PFSK-1 (cell line): ENCODE data around the gene MLNR.

Experiments used
- POLR2AphosphoS5 ChIP-seq: IDR thresholded peaks from 2 replicates; pipeline ENCODE4 v1.6.1; 2012; ENCODE audit warnings: low read depth, mild to moderate bottlenecking, control low read depth, low read length, moderate library complexity
- TAF1 ChIP-seq: IDR thresholded peaks from 2 replicates; pipeline ENCODE4 v1.6.1; 2012; ENCODE audit warnings: low read length, control low read depth, borderline replicate concordance; ENCODE audit not compliant: insufficient read depth
- TF ChIP-seq, protein P1 (sequence below), 2 experiments: IDR thresholded peaks; 2 replicates each; pipeline versions ENCODE4 v1.6.1 to v1.8.0; 2011 to 2012; ENCODE audit warnings: low read depth in 2 of 2, low read length in 2 of 2, control low read depth in 1 of 2, inconsistent platforms in 1 of 2, mild to moderate bottlenecking in 1 of 2, moderate library complexity in 1 of 2; ENCODE audit not compliant: insufficient read depth in 1 of 2

DNA sequence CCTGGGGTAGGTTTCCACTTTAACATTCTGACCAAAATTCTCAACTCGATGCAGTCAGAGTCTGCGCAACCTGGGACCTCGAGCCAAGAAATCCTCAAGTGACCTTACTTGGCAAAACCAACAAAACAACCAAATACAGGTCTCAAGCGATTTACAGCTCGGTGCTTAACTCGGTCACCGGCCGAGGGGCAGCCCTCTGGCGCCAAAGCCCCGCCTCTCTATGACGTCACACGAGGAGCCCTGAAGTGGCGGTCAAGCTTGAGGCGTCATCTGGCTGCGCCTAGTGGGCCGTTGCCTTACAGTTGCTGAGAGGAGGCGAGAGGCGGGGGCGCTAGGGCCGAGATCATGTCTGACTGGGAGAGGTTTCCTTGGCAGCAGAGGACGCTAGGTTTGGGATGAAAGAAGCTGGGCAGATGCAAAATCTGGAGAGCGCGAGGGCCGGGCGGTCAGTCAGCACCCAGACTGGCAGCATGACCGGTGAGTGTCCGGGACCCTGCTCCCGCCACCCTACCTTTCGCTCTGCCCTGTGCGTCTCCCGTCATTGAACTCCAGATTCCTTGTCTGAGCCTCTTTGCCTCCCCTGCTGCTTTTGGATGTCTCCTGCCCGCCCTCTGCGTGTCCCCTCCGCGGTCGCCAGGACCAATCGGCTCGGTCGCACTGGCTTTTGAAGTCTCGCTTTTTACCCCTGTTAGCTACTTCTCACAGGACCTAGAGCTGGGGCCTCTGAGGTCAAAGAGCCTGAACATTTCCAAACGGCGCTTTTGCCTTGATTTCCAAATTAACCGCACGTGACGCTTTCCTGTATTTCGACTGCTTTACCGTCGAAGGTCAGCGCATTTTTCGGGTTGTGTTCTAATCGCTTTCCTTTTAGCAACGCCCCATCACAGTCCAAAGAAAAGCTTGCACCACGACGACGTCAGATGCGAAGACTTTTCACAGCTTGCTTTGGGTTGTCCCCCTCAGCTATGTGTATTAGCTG lies 27.8 kb downstream of the MLNR start, which contains the start of gene CDADC1:
- TF ChIP-seq TAF1, result peak; percentile 22; the same call in 1 of the 2 replicates
- peak; percentile 82 for TF ChIP-seq POLR2AphosphoS5
- TF ChIP-seq, protein P1, sequence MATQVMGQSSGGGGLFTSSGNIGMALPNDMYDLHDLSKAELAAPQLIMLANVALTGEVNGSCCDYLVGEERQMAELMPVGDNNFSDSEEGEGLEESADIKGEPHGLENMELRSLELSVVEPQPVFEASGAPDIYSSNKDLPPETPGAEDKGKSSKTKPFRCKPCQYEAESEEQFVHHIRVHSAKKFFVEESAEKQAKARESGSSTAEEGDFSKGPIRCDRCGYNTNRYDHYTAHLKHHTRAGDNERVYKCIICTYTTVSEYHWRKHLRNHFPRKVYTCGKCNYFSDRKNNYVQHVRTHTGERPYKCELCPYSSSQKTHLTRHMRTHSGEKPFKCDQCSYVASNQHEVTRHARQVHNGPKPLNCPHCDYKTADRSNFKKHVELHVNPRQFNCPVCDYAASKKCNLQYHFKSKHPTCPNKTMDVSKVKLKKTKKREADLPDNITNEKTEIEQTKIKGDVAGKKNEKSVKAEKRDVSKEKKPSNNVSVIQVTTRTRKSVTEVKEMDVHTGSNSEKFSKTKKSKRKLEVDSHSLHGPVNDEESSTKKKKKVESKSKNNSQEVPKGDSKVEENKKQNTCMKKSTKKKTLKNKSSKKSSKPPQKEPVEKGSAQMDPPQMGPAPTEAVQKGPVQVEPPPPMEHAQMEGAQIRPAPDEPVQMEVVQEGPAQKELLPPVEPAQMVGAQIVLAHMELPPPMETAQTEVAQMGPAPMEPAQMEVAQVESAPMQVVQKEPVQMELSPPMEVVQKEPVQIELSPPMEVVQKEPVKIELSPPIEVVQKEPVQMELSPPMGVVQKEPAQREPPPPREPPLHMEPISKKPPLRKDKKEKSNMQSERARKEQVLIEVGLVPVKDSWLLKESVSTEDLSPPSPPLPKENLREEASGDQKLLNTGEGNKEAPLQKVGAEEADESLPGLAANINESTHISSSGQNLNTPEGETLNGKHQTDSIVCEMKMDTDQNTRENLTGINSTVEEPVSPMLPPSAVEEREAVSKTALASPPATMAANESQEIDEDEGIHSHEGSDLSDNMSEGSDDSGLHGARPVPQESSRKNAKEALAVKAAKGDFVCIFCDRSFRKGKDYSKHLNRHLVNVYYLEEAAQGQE (IDR thresholded peaks at IDR 0.05; ENCODE audit: insufficient read depth in 1 of 2, low read depth in 2 of 2, low read length in 2 of 2), result no peak
